ENCODE measurements around the gene CDK5RAP2.

GRCh38 chr9:120612218-120612617 lies 32.3 kb upstream of the CDK5RAP2 start:
- no peak for TF ChIP-seq CTCF (IDR thresholded peaks at IDR 0.05)
- no peak for TF ChIP-seq POLR2A (IDR thresholded peaks at IDR 0.05)
